Measurements from ENCODE around the gene HDAC5. TPM values are rescaled to one million over a fixed set of nuclear protein-coding genes. Genes with fewer than 3 reads are reported as not detected.

HDAC5 gene
- total and polyA plus RNA-seq, 2 of the 8 experiments (the other 6 are each of a cell fraction or from before 2014, with no cell fraction given), result 48.5 to 54.4 TPM

- TF ChIP-seq, protein P1, sequence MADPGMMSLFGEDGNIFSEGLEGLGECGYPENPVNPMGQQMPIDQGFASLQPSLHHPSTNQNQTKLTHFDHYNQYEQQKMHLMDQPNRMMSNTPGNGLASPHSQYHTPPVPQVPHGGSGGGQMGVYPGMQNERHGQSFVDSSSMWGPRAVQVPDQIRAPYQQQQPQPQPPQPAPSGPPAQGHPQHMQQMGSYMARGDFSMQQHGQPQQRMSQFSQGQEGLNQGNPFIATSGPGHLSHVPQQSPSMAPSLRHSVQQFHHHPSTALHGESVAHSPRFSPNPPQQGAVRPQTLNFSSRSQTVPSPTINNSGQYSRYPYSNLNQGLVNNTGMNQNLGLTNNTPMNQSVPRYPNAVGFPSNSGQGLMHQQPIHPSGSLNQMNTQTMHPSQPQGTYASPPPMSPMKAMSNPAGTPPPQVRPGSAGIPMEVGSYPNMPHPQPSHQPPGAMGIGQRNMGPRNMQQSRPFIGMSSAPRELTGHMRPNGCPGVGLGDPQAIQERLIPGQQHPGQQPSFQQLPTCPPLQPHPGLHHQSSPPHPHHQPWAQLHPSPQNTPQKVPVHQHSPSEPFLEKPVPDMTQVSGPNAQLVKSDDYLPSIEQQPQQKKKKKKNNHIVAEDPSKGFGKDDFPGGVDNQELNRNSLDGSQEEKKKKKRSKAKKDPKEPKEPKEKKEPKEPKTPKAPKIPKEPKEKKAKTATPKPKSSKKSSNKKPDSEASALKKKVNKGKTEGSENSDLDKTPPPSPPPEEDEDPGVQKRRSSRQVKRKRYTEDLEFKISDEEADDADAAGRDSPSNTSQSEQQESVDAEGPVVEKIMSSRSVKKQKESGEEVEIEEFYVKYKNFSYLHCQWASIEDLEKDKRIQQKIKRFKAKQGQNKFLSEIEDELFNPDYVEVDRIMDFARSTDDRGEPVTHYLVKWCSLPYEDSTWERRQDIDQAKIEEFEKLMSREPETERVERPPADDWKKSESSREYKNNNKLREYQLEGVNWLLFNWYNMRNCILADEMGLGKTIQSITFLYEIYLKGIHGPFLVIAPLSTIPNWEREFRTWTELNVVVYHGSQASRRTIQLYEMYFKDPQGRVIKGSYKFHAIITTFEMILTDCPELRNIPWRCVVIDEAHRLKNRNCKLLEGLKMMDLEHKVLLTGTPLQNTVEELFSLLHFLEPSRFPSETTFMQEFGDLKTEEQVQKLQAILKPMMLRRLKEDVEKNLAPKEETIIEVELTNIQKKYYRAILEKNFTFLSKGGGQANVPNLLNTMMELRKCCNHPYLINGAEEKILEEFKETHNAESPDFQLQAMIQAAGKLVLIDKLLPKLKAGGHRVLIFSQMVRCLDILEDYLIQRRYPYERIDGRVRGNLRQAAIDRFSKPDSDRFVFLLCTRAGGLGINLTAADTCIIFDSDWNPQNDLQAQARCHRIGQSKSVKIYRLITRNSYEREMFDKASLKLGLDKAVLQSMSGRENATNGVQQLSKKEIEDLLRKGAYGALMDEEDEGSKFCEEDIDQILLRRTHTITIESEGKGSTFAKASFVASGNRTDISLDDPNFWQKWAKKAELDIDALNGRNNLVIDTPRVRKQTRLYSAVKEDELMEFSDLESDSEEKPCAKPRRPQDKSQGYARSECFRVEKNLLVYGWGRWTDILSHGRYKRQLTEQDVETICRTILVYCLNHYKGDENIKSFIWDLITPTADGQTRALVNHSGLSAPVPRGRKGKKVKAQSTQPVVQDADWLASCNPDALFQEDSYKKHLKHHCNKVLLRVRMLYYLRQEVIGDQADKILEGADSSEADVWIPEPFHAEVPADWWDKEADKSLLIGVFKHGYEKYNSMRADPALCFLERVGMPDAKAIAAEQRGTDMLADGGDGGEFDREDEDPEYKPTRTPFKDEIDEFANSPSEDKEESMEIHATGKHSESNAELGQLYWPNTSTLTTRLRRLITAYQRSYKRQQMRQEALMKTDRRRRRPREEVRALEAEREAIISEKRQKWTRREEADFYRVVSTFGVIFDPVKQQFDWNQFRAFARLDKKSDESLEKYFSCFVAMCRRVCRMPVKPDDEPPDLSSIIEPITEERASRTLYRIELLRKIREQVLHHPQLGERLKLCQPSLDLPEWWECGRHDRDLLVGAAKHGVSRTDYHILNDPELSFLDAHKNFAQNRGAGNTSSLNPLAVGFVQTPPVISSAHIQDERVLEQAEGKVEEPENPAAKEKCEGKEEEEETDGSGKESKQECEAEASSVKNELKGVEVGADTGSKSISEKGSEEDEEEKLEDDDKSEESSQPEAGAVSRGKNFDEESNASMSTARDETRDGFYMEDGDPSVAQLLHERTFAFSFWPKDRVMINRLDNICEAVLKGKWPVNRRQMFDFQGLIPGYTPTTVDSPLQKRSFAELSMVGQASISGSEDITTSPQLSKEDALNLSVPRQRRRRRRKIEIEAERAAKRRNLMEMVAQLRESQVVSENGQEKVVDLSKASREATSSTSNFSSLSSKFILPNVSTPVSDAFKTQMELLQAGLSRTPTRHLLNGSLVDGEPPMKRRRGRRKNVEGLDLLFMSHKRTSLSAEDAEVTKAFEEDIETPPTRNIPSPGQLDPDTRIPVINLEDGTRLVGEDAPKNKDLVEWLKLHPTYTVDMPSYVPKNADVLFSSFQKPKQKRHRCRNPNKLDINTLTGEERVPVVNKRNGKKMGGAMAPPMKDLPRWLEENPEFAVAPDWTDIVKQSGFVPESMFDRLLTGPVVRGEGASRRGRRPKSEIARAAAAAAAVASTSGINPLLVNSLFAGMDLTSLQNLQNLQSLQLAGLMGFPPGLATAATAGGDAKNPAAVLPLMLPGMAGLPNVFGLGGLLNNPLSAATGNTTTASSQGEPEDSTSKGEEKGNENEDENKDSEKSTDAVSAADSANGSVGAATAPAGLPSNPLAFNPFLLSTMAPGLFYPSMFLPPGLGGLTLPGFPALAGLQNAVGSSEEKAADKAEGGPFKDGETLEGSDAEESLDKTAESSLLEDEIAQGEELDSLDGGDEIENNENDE (IDR thresholded peaks at IDR 0.05; ENCODE audit: insufficient replicate concordance, low read length), result no peak
These were observed 4.9 kb downstream of the HDAC5 start (continued) for GRCh38 chr17:44118427-44119050.

Data from H1 (cell line).